CD4-positive, alpha-beta T cell (primary cell): ENCODE results near the gene HSD3B2. TPM values are rescaled to one million over a fixed set of nuclear protein-coding genes. Genes with fewer than 3 reads are reported as not detected.

Source experiments
- ATAC-seq: fragments of 200-7000 bp; cut with Tn5 transposase; one replicate; pipeline ENCODE4 v1.10.0; 2022; ENCODE audit warnings: mild to moderate bottlenecking; ENCODE audit not compliant: poor library complexity
- CTCF ChIA-PET: fragments of 350-600 bp; sonication (Branson Sonifier 250); formaldehyde crosslinking; loops from one replicate; lab custom pipeline; 2021; ENCODE audit warnings: antibody characterized with exemption, inconsistent platforms; lab: Charles Lee
- POLR2A ChIA-PET: fragments of 350-600 bp; sonication (Branson Sonifier 250); formaldehyde crosslinking; loops from one replicate; lab custom pipeline; 2021; ENCODE audit warnings: antibody characterized with exemption, inconsistent platforms; lab: Charles Lee
- DNase-seq, 14 experiments: peaks; one replicate each; pipeline ENCODE4 v3.0.0-alpha.2; 2013 to 2020; ENCODE audit warnings: mixed read lengths in 2 of 14
- H3K27ac ChIP-seq, 2 donors: one replicate each; pipeline versions ENCODE4 v1.5.1 to v1.7.0; 2013; ENCODE audit warnings: low read length in 2 of 2, low read depth in 1 of 2, mild to moderate bottlenecking in 1 of 2
- H3K27me3 ChIP-seq, 2 experiments: 1 replicate in 1 of 2; 2 replicates in 1 of 2; pipeline versions ENCODE4 v1.6.1 to v1.7.0; 2013; ENCODE audit warnings: low read length in 2 of 2, control low read depth in 1 of 2, mild to moderate bottlenecking in 1 of 2, moderate library complexity in 1 of 2; ENCODE audit not compliant: insufficient read depth in 2 of 2, control insufficient read depth in 1 of 2
- H3K36me3 ChIP-seq: one replicate; pipeline ENCODE4 v1.6.1; 2013; ENCODE audit warnings: low read length, control low read depth; ENCODE audit not compliant: insufficient read depth
- H3K4me1 ChIP-seq: one replicate; pipeline ENCODE4 v1.6.1; 2013; ENCODE audit warnings: low read length, control low read depth; ENCODE audit not compliant: insufficient read depth
- H3K4me3 ChIP-seq: one replicate; pipeline ENCODE4 v1.5.1; 2013; ENCODE audit warnings: mild to moderate bottlenecking, low read length, moderate library complexity
- H3K9me3 ChIP-seq, 2 experiments: 1 replicate in 1 of 2; 2 replicates in 1 of 2; pipeline versions ENCODE4 v1.6.1 to v1.7.0; 2013; ENCODE audit warnings: low read length in 2 of 2, mild to moderate bottlenecking in 2 of 2, control low read depth in 1 of 2, moderate library complexity in 1 of 2; ENCODE audit not compliant: control insufficient read depth in 1 of 2, insufficient read depth in 1 of 2
- H3K27ac Mint-ChIP-seq: one replicate; pipeline ENCODE4 v1.8.0; 2020; ENCODE audit warnings: mixed read lengths
- H3K27me3 Mint-ChIP-seq: one replicate; pipeline ENCODE4 v1.8.0; 2021; ENCODE audit warnings: mixed read lengths
- H3K36me3 Mint-ChIP-seq: one replicate; pipeline ENCODE4 v1.8.0; 2021; ENCODE audit warnings: low read depth, mixed read lengths
- H3K4me1 Mint-ChIP-seq: one replicate; pipeline ENCODE4 v1.8.0; 2021; ENCODE audit warnings: low read depth, mixed read lengths
- H3K4me3 Mint-ChIP-seq: one replicate; pipeline ENCODE4 v1.8.0; 2020; ENCODE audit warnings: mild to moderate bottlenecking, mixed read lengths
- H3K9me3 Mint-ChIP-seq: one replicate; pipeline ENCODE4 v1.8.0; 2020; ENCODE audit warnings: mixed read lengths
- intact Hi-C, 2 experiments: fragments of 100-400 bp; cut with DNase I in 1 of 2; cut with micrococcal nuclease in 1 of 2; formaldehyde crosslinking; loops; one replicate each; pipeline versions ENCODE4 v1.15.1 to v1.9.0; 2023 to 2025; cut with DNase I, micrococcal nuclease
- total RNA-seq, 174 experiments: library from RNA in 2 of 174; stranded (reverse) in 2 of 174; gene quantifications; one replicate each; pipeline ENCODE4 v1.2.3 and lab custom pipeline; 2021 to 2026
- TF ChIP-seq, protein P1 (sequence below): fragments of 200-600 bp; IDR thresholded peaks from one replicate; pipeline ENCODE4 v1.8.0; 2022; ENCODE audit warnings: antibody characterized with exemption, mild to moderate bottlenecking

Gene HSD3B2
- total RNA-seq, 2 experiments from 2014 or later, result not detected

DNA sequence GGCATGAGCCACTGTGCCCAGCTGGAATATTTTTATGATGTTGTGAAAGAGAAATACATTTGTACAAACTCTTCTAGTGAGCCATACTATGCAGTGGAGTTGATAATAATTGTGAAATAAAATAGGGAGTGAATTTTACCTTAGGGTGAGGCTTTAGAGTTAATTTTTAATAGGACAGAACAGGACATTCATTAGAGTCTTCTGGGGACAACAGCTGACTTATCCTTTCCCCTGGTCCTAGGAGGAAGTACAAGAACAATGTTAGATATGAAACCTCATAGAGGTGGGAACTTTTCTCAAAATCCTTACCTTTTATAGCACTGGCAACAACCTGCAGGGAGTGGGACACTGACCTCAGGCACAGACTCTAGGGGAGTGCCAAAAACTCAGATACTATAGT is 24.4 kb upstream of the HSD3B2 start:
- Mint-ChIP-seq H3K36me3 (no peaks in the 10 kb centered on the region), H3K9me3 (no peaks in the 10 kb centered on the region), H3K27me3 (peaks cover 24% of the 10 kb centered on the region), H3K4me3 (no peak overlapping the region), H3K4me1 (no peaks in the 10 kb centered on the region), H3K27ac (no peak overlapping the region)
- CTCF ChIA-PET, result no interaction called here
- intact Hi-C loops, result no loop called here
- POLR2A ChIA-PET, result no interaction called here
- H3K9me3 ChIP-seq, result no peaks in the 10 kb centered on the region
- H3K4me1 ChIP-seq, result no peaks in the 10 kb centered on the region
- peaks cover 0 to 5% of the 10 kb centered on the region in 2 experiments for H3K27me3 ChIP-seq
- H3K4me3 ChIP-seq, result no peak overlapping the region
- DNase-seq, result no peak
- no peak overlapping the region for H3K27ac ChIP-seq
- TF ChIP-seq, protein P1, sequence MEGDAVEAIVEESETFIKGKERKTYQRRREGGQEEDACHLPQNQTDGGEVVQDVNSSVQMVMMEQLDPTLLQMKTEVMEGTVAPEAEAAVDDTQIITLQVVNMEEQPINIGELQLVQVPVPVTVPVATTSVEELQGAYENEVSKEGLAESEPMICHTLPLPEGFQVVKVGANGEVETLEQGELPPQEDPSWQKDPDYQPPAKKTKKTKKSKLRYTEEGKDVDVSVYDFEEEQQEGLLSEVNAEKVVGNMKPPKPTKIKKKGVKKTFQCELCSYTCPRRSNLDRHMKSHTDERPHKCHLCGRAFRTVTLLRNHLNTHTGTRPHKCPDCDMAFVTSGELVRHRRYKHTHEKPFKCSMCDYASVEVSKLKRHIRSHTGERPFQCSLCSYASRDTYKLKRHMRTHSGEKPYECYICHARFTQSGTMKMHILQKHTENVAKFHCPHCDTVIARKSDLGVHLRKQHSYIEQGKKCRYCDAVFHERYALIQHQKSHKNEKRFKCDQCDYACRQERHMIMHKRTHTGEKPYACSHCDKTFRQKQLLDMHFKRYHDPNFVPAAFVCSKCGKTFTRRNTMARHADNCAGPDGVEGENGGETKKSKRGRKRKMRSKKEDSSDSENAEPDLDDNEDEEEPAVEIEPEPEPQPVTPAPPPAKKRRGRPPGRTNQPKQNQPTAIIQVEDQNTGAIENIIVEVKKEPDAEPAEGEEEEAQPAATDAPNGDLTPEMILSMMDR, result no peak
- no peaks in the 10 kb centered on the region for H3K36me3 ChIP-seq
- ATAC-seq, result no peak

DNA sequence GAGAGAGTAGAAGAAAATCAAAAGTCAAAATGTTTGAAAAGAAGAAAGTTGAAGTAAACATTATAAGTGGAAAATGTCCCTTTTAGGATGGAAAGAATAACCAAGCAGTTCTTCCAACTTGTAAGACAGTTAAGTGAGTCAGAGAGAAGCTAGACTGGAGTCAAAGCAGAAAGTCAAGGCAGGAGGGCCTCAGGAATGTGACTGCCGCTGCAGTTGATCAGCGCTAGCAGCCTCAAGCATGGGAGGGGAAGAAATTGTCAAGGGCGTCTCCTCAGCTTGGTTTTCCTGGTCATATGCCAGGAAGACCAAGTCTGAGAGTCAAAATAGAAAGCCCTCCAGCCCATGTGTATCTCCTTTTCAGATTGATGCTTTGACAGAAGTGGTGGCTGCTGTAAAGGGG is 23.2 kb upstream of the HSD3B2 start:
- no peaks in the 10 kb centered on the region for H3K4me1 Mint-ChIP-seq
- CTCF ChIA-PET, result no interaction called here
- no peaks in the 10 kb centered on the region for H3K9me3 ChIP-seq
- ATAC-seq (no peak), DNase-seq (no peak)
- H3K27me3 ChIP-seq, result peaks cover 0 to 5% of the 10 kb centered on the region in 2 experiments
- H3K4me1 ChIP-seq, result no peaks in the 10 kb centered on the region
- no peak overlapping the region for H3K4me3 Mint-ChIP-seq
- POLR2A ChIA-PET, result no interaction called here
- TF ChIP-seq, protein P1, result no peak
- H3K36me3 ChIP-seq, result no peaks in the 10 kb centered on the region
- no peak overlapping the region for H3K27ac Mint-ChIP-seq
- intact Hi-C loops, result no loop called here
- no peaks in the 10 kb centered on the region for H3K36me3 Mint-ChIP-seq
- H3K27me3 Mint-ChIP-seq, result peaks cover 27% of the 10 kb centered on the region
- no peak overlapping the region for H3K27ac ChIP-seq
- H3K4me3 ChIP-seq, result no peak overlapping the region
- no peaks in the 10 kb centered on the region for H3K9me3 Mint-ChIP-seq

DNA sequence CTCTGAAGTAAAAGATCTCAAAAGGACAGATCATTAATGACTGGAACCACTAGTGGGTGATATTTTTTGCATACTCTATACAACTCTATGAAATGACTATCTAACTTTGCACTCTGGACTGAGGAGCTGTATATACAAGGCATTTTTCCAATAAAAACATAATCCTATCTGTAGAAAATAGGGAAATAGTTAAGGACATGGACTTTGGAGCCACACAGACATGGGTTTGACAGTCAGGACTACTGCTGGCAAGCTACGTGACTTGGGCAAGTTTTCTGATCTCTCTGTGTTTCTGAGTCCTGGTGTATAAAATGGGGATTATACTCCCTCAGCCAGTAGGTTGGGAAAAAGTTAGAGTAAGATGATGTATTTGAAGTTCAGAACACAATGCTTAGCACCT is 20.9 kb upstream of the HSD3B2 start:
- no peaks in the 10 kb centered on the region for H3K4me1 ChIP-seq
- H3K36me3 Mint-ChIP-seq, result no peaks in the 10 kb centered on the region
- H3K27ac ChIP-seq, result no peak overlapping the region
- TF ChIP-seq, protein P1, result no peak
- POLR2A ChIA-PET, result no interaction called here
- no peaks in the 10 kb centered on the region for H3K36me3 ChIP-seq
- DNase-seq, result no peak
- no peaks in the 10 kb centered on the region for H3K4me1 Mint-ChIP-seq
- peaks cover 27% of the 10 kb centered on the region for H3K27me3 Mint-ChIP-seq
- no peak overlapping the region for H3K4me3 ChIP-seq
- no peak overlapping the region for H3K4me3 Mint-ChIP-seq
- peaks cover 0 to 5% of the 10 kb centered on the region in 2 experiments for H3K27me3 ChIP-seq
- ATAC-seq, result no peak
- CTCF ChIA-PET, result no interaction called here
- peaks cover 5% of the 10 kb centered on the region for H3K9me3 Mint-ChIP-seq
- H3K9me3 ChIP-seq, result no peaks in the 10 kb centered on the region
- no peak overlapping the region for H3K27ac Mint-ChIP-seq
- intact Hi-C loops, result no loop called here
